ENCODE measurements around the gene IGFL2. TPM values are rescaled to one million over a fixed set of nuclear protein-coding genes. Genes with fewer than 3 reads are reported as not detected.

The IGFL2 gene
- total and polyA plus RNA-seq, 2 experiments from 2014 or later: not detected

- no peaks in the 10 kb centered on the region for H3K79me2 ChIP-seq (replicated peaks; ENCODE audit: insufficient read depth)
- H3K9me3 Mint-ChIP-seq: peaks cover 4% of the 10 kb centered on the region; the same call in 2 of the 3 replicates
- H3K4me1 Mint-ChIP-seq: peaks cover 18% of the 10 kb centered on the region
- H3K27ac ChIP-seq (ENCODE audit: low read depth): no peak overlapping the region
- H3K27me3 ChIP-seq (ENCODE audit: insufficient read depth): no peaks in the 10 kb centered on the region
- H3K9me2 ChIP-seq (ENCODE audit: insufficient read depth): no peaks in the 10 kb centered on the region
- no peaks in the 10 kb centered on the region for H3F3A ChIP-seq (replicated peaks; ENCODE audit: low read depth)
- no peaks in the 10 kb centered on the region for H3K27me3 Mint-ChIP-seq (ENCODE audit: insufficient read depth, low read depth, poor library complexity)
- H3K4me3 ChIP-seq: no peak overlapping the region
- no peaks in the 10 kb centered on the region for H3K36me3 ChIP-seq (ENCODE audit: insufficient read depth)
- H3K4me2 ChIP-seq: no peak overlapping the region
- TF ChIP-seq NANOG (IDR thresholded peaks at IDR 0.05; ENCODE audit: borderline replicate concordance) (no peak), ZNF331 (CRISPR knock-in tag; IDR thresholded peaks at IDR 0.05; ENCODE audit: low read depth) (no peak), CREB1 (CRISPR knock-in tag; IDR thresholded peaks at IDR 0.05; ENCODE audit: low read depth) (no peak), ETS1 (IDR thresholded peaks at IDR 0.05) (no peak), STAT1 (IDR thresholded peaks at IDR 0.05; ENCODE audit: unreplicated experiment) (no peak), JUNB (IDR thresholded peaks at IDR 0.05; ENCODE audit: unreplicated experiment) (no peak), REST (IDR thresholded peaks at IDR 0.05; ENCODE audit: unreplicated experiment) (no peak), POLR2AphosphoS5 (IDR thresholded peaks at IDR 0.05; ENCODE audit: low read depth) (no peak), EZH2 (IDR thresholded peaks at IDR 0.05; ENCODE audit: low read depth, unreplicated experiment) (no peak), EZH2phosphoT487 (IDR thresholded peaks at IDR 0.05; ENCODE audit: unreplicated experiment) (no peak), ZNF114 (CRISPR knock-in tag; IDR thresholded peaks at IDR 0.05) (no peak), ZNF462 (CRISPR knock-in tag; IDR thresholded peaks at IDR 0.05) (no peak), CTCF (conservative IDR thresholded peaks at IDR 0.05; ENCODE audit: low read depth in 2 of 2) (no peak)
- H3K4me1 ChIP-seq (ENCODE audit: insufficient read depth): 0 out of 2 replicates have a peak, but pooled peaks cover 3% of the 10 kb centered on the region
- no peaks in the 10 kb centered on the region for H4K20me1 ChIP-seq (replicated peaks; ENCODE audit: insufficient read depth)
- 0 out of 3 replicates have a peak, but pooled peaks cover 3% of the 10 kb centered on the region for H3K36me3 Mint-ChIP-seq (ENCODE audit: low read depth)
- no peak overlapping the region for H3K27ac Mint-ChIP-seq
- H3K4me3 Mint-ChIP-seq: no peak overlapping the region
- H2AFZ ChIP-seq: no peak overlapping the region
- DNase-seq (ENCODE audit: low spot score) (no peak), ATAC-seq (no peak)
Observed at GRCh38 chr19:46118136-46118535, 29.9 kb upstream of the IGFL2 start.
